Peyer's patch (tissue), 4 donors: Measurements from ENCODE around the gene SMG7. TPM values are rescaled to one million over a fixed set of nuclear protein-coding genes. Genes with fewer than 3 reads are reported as not detected.
"Not testable (repeated sequence)": the region's sequence is repeated elsewhere in the genome, so short reads cannot be mapped to it uniquely, and the experiment has no call there.

Experiments
- DNase-seq, 3 donors: peaks; one replicate each; pipeline ENCODE4 v3.0.0-alpha.2; 2017 to 2019
- H3K27ac ChIP-seq, 4 donors: fragments of 200-600 bp; sonication (generic); one replicate each; pipeline ENCODE4 v1.5.1; 2016 to 2019
- H3K27me3 ChIP-seq, 2 donors: fragments of 200-600 bp; sonication (generic); one replicate each; pipeline ENCODE4 v1.5.1; 2019
- H3K36me3 ChIP-seq, 3 donors: fragments of 200-600 bp; sonication (generic); one replicate each; pipeline ENCODE4 v1.5.1; 2016 to 2019
- H3K4me1 ChIP-seq, 4 donors: fragments of 200-600 bp; sonication (generic); one replicate each; pipeline ENCODE4 v1.5.1; 2016 to 2019
- H3K4me3 ChIP-seq, 4 donors: fragments of 200-600 bp; sonication (generic); 1 replicate in 3 of 4; 2 replicates in 1 of 4; pipeline ENCODE4 v1.5.1; 2016 to 2019; ENCODE audit warnings: mild to moderate bottlenecking in 1 of 4
- H3K9me3 ChIP-seq, 4 donors: fragments of 200-600 bp; sonication (generic); one replicate each; pipeline ENCODE4 v1.5.1; 2016 to 2019; ENCODE audit warnings: mild to moderate bottlenecking in 1 of 4
- CTCF ChIP-seq, 6 experiments: fragments of 450-650 bp in 4 of 6; fragments of 200-600 bp in 2 of 6; sonication (generic) in 1 of 6; IDR thresholded peaks; one replicate each; pipeline ENCODE4 v1.5.1; 2017 to 2019; ENCODE audit warnings: antibody characterized with exemption in 6 of 6, mild to moderate bottlenecking in 3 of 6, moderate library complexity in 1 of 6
- POLR2A ChIP-seq, 2 donors: fragments of 450-650 bp; IDR thresholded peaks; one replicate each; pipeline ENCODE4 v1.5.1; 2017; ENCODE audit warnings: antibody characterized with exemption in 2 of 2, mild to moderate bottlenecking in 2 of 2, moderate library complexity in 2 of 2
- total RNA-seq, 4 donors: library from RNA; depleted of rRNA; stranded (reverse); fragments of >200 nt; gene quantifications; one replicate each; pipeline ENCODE4 v1.1.0, GENCODE V29; 2016

Gene SMG7
- total RNA-seq = 10 to 100 TPM; 46.2 to 72.7 (median 54.3) TPM

- Histone ChIP-seq H3K9me3 (no peaks in the 10 kb centered on the region), H3K27ac (peak within 1 kb of the TSS; percentile 89 to 97 (median 94)), H3K27me3 (no peaks in the 10 kb centered on the region), H3K4me3 (peak within 1 kb of the TSS; percentile 87 to 96 (median 92)), H3K36me3 (no peaks in the 10 kb centered on the region), H3K4me1 (peaks cover 0 to 36% (median 5%) of the 10 kb centered on the region in 4 donors)
- TF ChIP-seq POLR2A (IDR thresholded peaks at IDR 0.05) (no peak), CTCF (IDR thresholded peaks at IDR 0.05) (no peak)
- DNase-seq = peak; percentile 71 to 77 (median 72)
Measured at GRCh38 chr1:183472488-183473216, at the start of gene SMG7. Gene SMG7, plus strand, starts transcription at chr1:183472499. Its CDS starts 122 bp downstream, at chr1:183472621.

GRCh38 chr1:183423541-183423940, 48.8 kb upstream of the SMG7 start:
- H3K27me3 ChIP-seq = no peaks in the 10 kb centered on the region
- no peaks in the 10 kb centered on the region for H3K4me1 ChIP-seq
- DNase-seq = no peak
- no peaks in the 10 kb centered on the region for H3K9me3 ChIP-seq
- no peak overlapping the region for H3K27ac ChIP-seq
- H3K36me3 ChIP-seq = no peaks in the 10 kb centered on the region
- no peak overlapping the region for H3K4me3 ChIP-seq
- TF ChIP-seq CTCF (IDR thresholded peaks at IDR 0.05) (no peak), POLR2A (IDR thresholded peaks at IDR 0.05) (no peak)

GRCh38 chr1:183424691-183425090, 47.6 kb upstream of the SMG7 start:
- H3K27ac ChIP-seq = no peak overlapping the region
- H3K9me3 ChIP-seq = no peaks in the 10 kb centered on the region
- no peaks in the 10 kb centered on the region for H3K36me3 ChIP-seq

GRCh38 chr1:183427591-183427990, 44.7 kb upstream of the SMG7 start:
- H3K27me3 ChIP-seq, DNase-seq, H3K4me3 ChIP-seq, H3K4me1 ChIP-seq, H3K27ac ChIP-seq, H3K9me3 ChIP-seq, H3K36me3 ChIP-seq: not testable (repeated sequence)

More at GRCh38 chr1:183424691-183425090, 47.6 kb upstream of the SMG7 start:
- no peak overlapping the region for H3K4me3 ChIP-seq
- TF ChIP-seq POLR2A (IDR thresholded peaks at IDR 0.05) = no peak
- no peak for TF ChIP-seq CTCF (IDR thresholded peaks at IDR 0.05)
- no peaks in the 10 kb centered on the region for H3K4me1 ChIP-seq
- no peak for DNase-seq
- no peaks in the 10 kb centered on the region for H3K27me3 ChIP-seq

- no peak for DNase-seq
- Histone ChIP-seq H3K27me3 (no peaks in the 10 kb centered on the region), H3K27ac (no peak overlapping the region), H3K4me1 (no peaks in the 10 kb centered on the region), H3K4me3 (no peak overlapping the region), H3K36me3 (no peaks in the 10 kb centered on the region), H3K9me3 (no peaks in the 10 kb centered on the region)
- TF ChIP-seq CTCF (IDR thresholded peaks at IDR 0.05) (no peak), POLR2A (IDR thresholded peaks at IDR 0.05) (no peak)
Measured at GRCh38 chr1:183431840-183432547, 40.3 kb upstream of the SMG7 start.

- H3K36me3 ChIP-seq = no peaks in the 10 kb centered on the region
- H3K27ac ChIP-seq = no peak overlapping the region
- H3K27me3 ChIP-seq = no peaks in the 10 kb centered on the region
- H3K4me3 ChIP-seq = no peak overlapping the region
- no peaks in the 10 kb centered on the region for H3K9me3 ChIP-seq
- H3K4me1 ChIP-seq = no peaks in the 10 kb centered on the region
- TF ChIP-seq CTCF (IDR thresholded peaks at IDR 0.05) (no peak), POLR2A (IDR thresholded peaks at IDR 0.05) (no peak)
- DNase-seq = no peak
Measured at GRCh38 chr1:183432548-183432875, 39.8 kb upstream of the SMG7 start.
